PC-3 (cell line): ENCODE results near the gene ZNF277. TPM values are rescaled to one million over a fixed set of nuclear protein-coding genes. Genes with fewer than 3 reads are reported as not detected.

Experiments used
- ATAC-seq: fragments of 200-7000 bp; cut with Tn5 transposase; 2 replicates; pipeline ENCODE4 v1.9.1; 2020; ENCODE audit warnings: mild to moderate bottlenecking, moderate library complexity
- BruUV-seq: library from RNA; stranded (reverse); fragments of 400-500 nt; replicated peaks from 2 replicates; lab custom pipeline; 2021; lab: Mats Ljungman, UMichigan
- CTCF ChIA-PET: fragments of 300-600 bp; sonication (Branson Sonifier 250); formaldehyde crosslinking; loops from one replicate; lab custom pipeline; 2022; ENCODE audit warnings: antibody characterized with exemption; lab: Charles Lee
- POLR2A ChIA-PET: fragments of 300-600 bp; sonication (Branson Sonifier 250); formaldehyde crosslinking; loops from one replicate; lab custom pipeline; 2022; ENCODE audit warnings: antibody characterized with exemption; ENCODE audit not compliant: unreplicated experiment; lab: Charles Lee
- DNase-seq: peaks from one replicate; pipeline ENCODE4 v3.0.0-alpha.2; 2015
- H2AFZ ChIP-seq: fragments of 300-600 bp; sonication (generic); 2 replicates; pipeline ENCODE4 v1.6.0; 2016; ENCODE audit warnings: antibody characterized with exemption, low read length
- H3F3A ChIP-seq: fragments of 300-600 bp; sonication (generic); one replicate; pipeline ENCODE4 v1.6.0; 2017; ENCODE audit warnings: antibody characterized with exemption, low read length, control low read depth, mild to moderate bottlenecking; ENCODE audit not compliant: unreplicated experiment
- H3K27ac ChIP-seq: fragments of 300-600 bp; sonication (generic); 2 replicates; pipeline ENCODE4 v1.5.1; 2016; ENCODE audit warnings: mild to moderate bottlenecking, low read length
- H3K27me3 ChIP-seq: fragments of 300-600 bp; sonication (generic); 2 replicates; pipeline ENCODE4 v1.6.1; 2016; ENCODE audit warnings: low read length, mixed read lengths
- H3K36me3 ChIP-seq: fragments of 300-600 bp; sonication (generic); 2 replicates; pipeline ENCODE4 v1.6.1; 2016; ENCODE audit warnings: low read depth, mixed run types, low read length, mixed read lengths
- H3K4me1 ChIP-seq: fragments of 300-600 bp; sonication (generic); 2 replicates; pipeline ENCODE4 v1.5.1; 2016; ENCODE audit warnings: low read length; ENCODE audit not compliant: insufficient read depth
- H3K4me2 ChIP-seq: fragments of 300-600 bp; sonication (generic); 2 replicates; pipeline ENCODE4 v1.6.0; 2016; ENCODE audit warnings: low read length
- H3K4me3 ChIP-seq: fragments of 300-600 bp; sonication (generic); 2 replicates; pipeline ENCODE4 v1.5.1; 2016; ENCODE audit warnings: mild to moderate bottlenecking, low read length, mixed read lengths
- H3K79me2 ChIP-seq: fragments of 300-600 bp; sonication (generic); 2 replicates; pipeline ENCODE4 v1.6.1; 2017; ENCODE audit warnings: low read length, mixed read lengths
- H3K9ac ChIP-seq: fragments of 300-600 bp; sonication (generic); 2 replicates; pipeline ENCODE4 v1.6.0; 2016; ENCODE audit warnings: mild to moderate bottlenecking, low read length
- H3K9me2 ChIP-seq: fragments of 300-600 bp; sonication (generic); replicated peaks from 2 replicates; pipeline ENCODE4 v1.6.1; 2016; ENCODE audit warnings: mixed run types, low read length, mixed read lengths
- H3K9me3 ChIP-seq: fragments of 300-600 bp; sonication (generic); 2 replicates; pipeline ENCODE4 v1.6.1; 2016; ENCODE audit warnings: low read length, mixed read lengths
- H4K20me1 ChIP-seq: fragments of 300-600 bp; sonication (generic); 2 replicates; pipeline ENCODE4 v1.6.1; 2016; ENCODE audit warnings: low read length, mixed read lengths
- CTCF ChIP-seq: fragments of 300-600 bp; sonication (generic); conservative IDR thresholded peaks from 2 replicates; pipeline ENCODE4 v1.5.1; 2017; ENCODE audit warnings: antibody characterized with exemption, low read depth, mild to moderate bottlenecking, low read length
- EZH2 ChIP-seq: fragments of 300-600 bp; sonication (generic); IDR thresholded peaks from one replicate; pipeline ENCODE4 v1.6.1; 2017; ENCODE audit warnings: antibody characterized with exemption, mild to moderate bottlenecking, low read length; ENCODE audit not compliant: unreplicated experiment
- EZH2phosphoT487 ChIP-seq: fragments of 300-600 bp; sonication (generic); IDR thresholded peaks from 2 replicates; pipeline ENCODE4 v1.6.1; 2018; ENCODE audit warnings: mild to moderate bottlenecking, antibody characterized with exemption, low read length, borderline replicate concordance
- intact Hi-C: fragments of 100-400 bp; cut with micrococcal nuclease; formaldehyde crosslinking; loops from 2 replicates; pipeline ENCODE4 v1.9.0; 2023
- total RNA-seq: library from RNA; depleted of rRNA; stranded (reverse); fragments of >200 nt; gene quantifications from 2 replicates; pipeline ENCODE4 v1.2.3, GENCODE V29; 2014

ZNF277 gene
- total RNA-seq, 1 experiment from 2014 or later, result 14.0 TPM

DNA sequence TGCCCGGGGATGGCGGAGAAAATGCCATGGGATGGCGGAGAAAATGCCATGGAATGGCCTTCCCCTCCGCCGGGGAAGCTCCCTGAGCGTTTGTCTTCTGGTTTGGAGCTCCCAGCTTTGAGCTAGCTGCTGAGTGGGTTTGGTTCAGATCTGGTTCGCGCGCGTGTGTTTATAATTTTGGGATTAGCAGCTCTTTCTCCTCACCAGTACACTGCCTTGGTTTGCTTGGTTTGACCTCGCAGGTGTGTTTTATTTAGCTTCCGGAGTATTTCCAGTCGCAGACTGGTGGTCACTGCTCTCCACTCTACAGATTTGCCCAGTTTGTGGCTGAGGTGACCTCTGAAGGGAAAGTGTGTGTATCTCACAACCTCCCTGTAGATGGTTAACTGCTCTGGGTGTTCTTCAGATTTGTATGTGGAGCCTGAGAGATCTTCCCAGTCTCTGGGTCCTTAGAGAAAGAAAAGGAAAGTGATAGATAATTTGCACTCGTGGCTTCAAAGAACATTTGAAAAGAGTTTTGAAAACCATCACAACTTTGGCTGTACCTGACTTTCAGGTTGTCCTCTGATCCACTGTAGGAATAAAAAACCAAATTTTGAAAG is 597 bp downstream of the ZNF277 start:
- Histone ChIP-seq H3K4me1 (peaks cover 27% of the 10 kb centered on the region), H3K9ac (peak overlapping the region; percentile 76), H3K4me2 (peak overlapping the region; percentile 99), H3K27me3 (no peaks in the 10 kb centered on the region), H4K20me1 (no peaks in the 10 kb centered on the region), H3K9me2 (no peaks in the 10 kb centered on the region), H3K9me3 (no peaks in the 10 kb centered on the region), H3K36me3 (no peaks in the 10 kb centered on the region), H3K27ac (no peak overlapping the region), H2AFZ (peak overlapping the region; percentile 97), H3K79me2 (peaks cover 93% of the 10 kb centered on the region), H3K4me3 (peak overlapping the region; percentile 94), H3F3A (no peaks in the 10 kb centered on the region)
- peak; percentile 2 for ATAC-seq
- no peak for TF ChIP-seq EZH2phosphoT487
- ChIA-PET POLR2A (no interaction called here), CTCF (interaction anchor here (0.6 kb wide), 1 partner anchor 125 kb away, joined by 4 read pairs; no protein-coding TSS in a partner anchor)
- BruUV-seq, result TSS peak; percentile 70
- intact Hi-C loops, result loop anchor here (1.0 to 5.0 kb wide), 8 partner anchors 32 to 444 kb away; no protein-coding TSS in a partner anchor
- DNase-seq, result peak; percentile 24

DNA sequence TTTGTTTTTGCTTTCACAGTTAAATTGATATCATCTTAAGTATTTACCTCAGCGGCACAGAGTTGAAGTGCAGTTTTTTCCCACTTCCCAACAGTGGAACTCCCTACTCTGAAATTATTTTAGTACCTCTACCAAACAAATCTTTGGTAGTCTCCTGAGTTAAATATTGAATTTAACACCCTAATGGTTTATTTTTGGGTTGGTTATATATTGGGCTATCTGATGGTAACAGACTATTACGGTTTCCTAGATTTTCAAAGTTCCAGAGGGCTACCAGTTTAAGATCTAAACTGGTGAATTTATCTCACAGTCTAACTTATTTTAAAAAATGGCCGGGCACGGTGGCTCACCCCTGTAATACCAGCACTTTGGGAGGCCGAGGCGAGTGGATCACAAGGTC is 1.3 kb downstream of the ZNF277 start:
- TF ChIP-seq CTCF (no peak), EZH2phosphoT487 (no peak), EZH2 (no peak)
- intact Hi-C loops, result loop anchor here (2.0 to 5.0 kb wide), 5 partner anchors 31 to 350 kb away; no protein-coding TSS in a partner anchor

DNA sequence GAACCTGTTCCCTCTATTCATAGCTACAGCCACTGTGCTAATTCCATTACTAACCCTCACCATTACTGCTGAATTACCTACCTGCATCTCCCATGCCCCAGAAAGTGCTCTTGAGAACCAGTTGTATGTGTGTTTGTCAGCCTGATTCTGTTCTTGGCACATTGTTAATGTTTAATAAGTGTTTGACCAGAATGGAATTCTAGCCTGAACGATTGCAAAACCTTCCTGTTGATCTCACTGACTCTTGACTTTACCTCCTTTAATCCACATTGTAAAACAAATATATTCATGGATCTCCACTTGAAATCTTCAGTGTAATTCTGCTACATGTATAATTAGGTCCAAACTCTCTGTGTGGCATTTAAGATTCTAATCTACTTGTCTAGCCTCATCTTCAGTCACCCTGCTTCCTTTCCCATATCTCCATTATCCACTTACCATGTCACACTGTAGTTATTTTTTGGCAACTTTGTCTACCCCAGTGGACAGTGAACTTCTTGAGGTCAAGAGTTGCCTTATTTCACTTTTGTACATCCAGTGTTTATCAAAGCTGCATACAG is 4.9 kb downstream of the ZNF277 start:
- Histone ChIP-seq H3K36me3 (no peaks in the 10 kb centered on the region), H3K79me2 (peaks cover 86% of the 10 kb centered on the region), H4K20me1 (no peaks in the 10 kb centered on the region; the same call in 1 of the 2 replicates), H3K4me2 (no peak overlapping the region), H3K9ac (no peak overlapping the region), H3K27me3 (no peaks in the 10 kb centered on the region), H3K4me1 (peaks cover 16% of the 10 kb centered on the region), H3K9me3 (no peaks in the 10 kb centered on the region), H3K4me3 (no peak overlapping the region), H3K9me2 (no peaks in the 10 kb centered on the region), H2AFZ (no peak overlapping the region), H3K27ac (no peak overlapping the region), H3F3A (no peaks in the 10 kb centered on the region)
- BruUV-seq, result no TSS peak
- ChIA-PET POLR2A (no interaction called here), CTCF (no interaction called here)
- intact Hi-C loops, result no loop called here
- ATAC-seq (no peak), DNase-seq (peak; percentile 43)
- no peak for TF ChIP-seq CTCF

More for the DNA sequence above, 1.3 kb downstream of the ZNF277 start:
- H3K9me2 ChIP-seq, result no peaks in the 10 kb centered on the region
- peaks cover 26% of the 10 kb centered on the region for H3K4me1 ChIP-seq
- peaks cover 93% of the 10 kb centered on the region for H3K79me2 ChIP-seq
- ChIA-PET POLR2A (no interaction called here), CTCF (no interaction called here)
- H3K9me3 ChIP-seq, result no peaks in the 10 kb centered on the region
- peak overlapping the region; percentile 94 for H3K4me3 ChIP-seq
- peak overlapping the region; percentile 99 for H3K4me2 ChIP-seq
- ATAC-seq (no peak), DNase-seq (no peak)
- H4K20me1 ChIP-seq, result no peaks in the 10 kb centered on the region
- BruUV-seq, result no TSS peak
- peak overlapping the region; percentile 76 for H3K9ac ChIP-seq
- no peaks in the 10 kb centered on the region for H3K27me3 ChIP-seq
- H3F3A ChIP-seq, result no peaks in the 10 kb centered on the region
- no peaks in the 10 kb centered on the region for H3K36me3 ChIP-seq
- no peak overlapping the region for H3K27ac ChIP-seq
- peak overlapping the region; percentile 97; the same call in 1 of the 2 replicates for H2AFZ ChIP-seq
